ENCODE results near the gene COL4A5.

COL4A5 gene

GRCh38 chrX:108641589-108642272 lies 202.1 kb downstream of the COL4A5 start:
- no peak for DNase-seq (ENCODE audit: low read depth in 3 of 3)

GRCh38 chrX:108642273-108642628 lies 202.6 kb downstream of the COL4A5 start:
- DNase-seq (ENCODE audit: low read depth in 3 of 3), result no peak

GRCh38 chrX:108664701-108665100 lies 225.1 kb downstream of the COL4A5 start:
- no peak for DNase-seq (ENCODE audit: low read depth in 3 of 3)

GRCh38 chrX:108666101-108666500 lies 226.5 kb downstream of the COL4A5 start:
- DNase-seq (ENCODE audit: low read depth in 3 of 3), result no peak

GRCh38 chrX:108671526-108671925 lies 231.9 kb downstream of the COL4A5 start:
- DNase-seq (ENCODE audit: low read depth in 3 of 3), result no peak

- DNase-seq (ENCODE audit: low read depth in 3 of 3), result no peak
These were observed 257.1 kb downstream of the COL4A5 start for GRCh38 chrX:108696690-108697089.

- no peak for DNase-seq (ENCODE audit: low read depth in 3 of 3)
These were observed 259.7 kb downstream of the COL4A5 start for GRCh38 chrX:108699368-108699767.

GRCh38 chrX:108701633-108702032 lies 262.0 kb downstream of the COL4A5 start:
- no peak for DNase-seq (ENCODE audit: low read depth in 3 of 3)

- DNase-seq (ENCODE audit: low read depth in 3 of 3), result no peak
These were observed 262.9 kb downstream of the COL4A5 start for GRCh38 chrX:108702530-108702929.

GRCh38 chrX:108704839-108705238 lies 265.2 kb downstream of the COL4A5 start:
- no peak for DNase-seq (ENCODE audit: low read depth in 3 of 3)

- DNase-seq (ENCODE audit: low read depth in 3 of 3), result no peak
These were observed 273.2 kb downstream of the COL4A5 start for GRCh38 chrX:108712886-108713285.

GRCh38 chrX:108722561-108722960 lies 282.9 kb downstream of the COL4A5 start:
- DNase-seq (ENCODE audit: low read depth in 3 of 3), result no peak

- DNase-seq (ENCODE audit: low read depth in 3 of 3), result no peak
These were observed 287.1 kb downstream of the COL4A5 start for GRCh38 chrX:108726748-108727147.

- no peak for DNase-seq (ENCODE audit: low read depth in 3 of 3)
These were observed 291.5 kb downstream of the COL4A5 start for GRCh38 chrX:108731153-108731552.

- DNase-seq (ENCODE audit: low read depth in 3 of 3), result no peak
These were observed 293.1 kb downstream of the COL4A5 start for GRCh38 chrX:108732630-108733321.

- no peak for DNase-seq (ENCODE audit: low read depth in 3 of 3)
These were observed 294.8 kb downstream of the COL4A5 start for GRCh38 chrX:108734426-108734825.

GRCh38 chrX:108735091-108735678 lies 295.5 kb downstream of the COL4A5 start:
- no peak for DNase-seq (ENCODE audit: low read depth in 3 of 3)

- DNase-seq (ENCODE audit: low read depth in 3 of 3), result no peak
These were observed 296.3 kb downstream of the COL4A5 start for GRCh38 chrX:108735679-108736508.

- no peak for DNase-seq (ENCODE audit: low read depth in 3 of 3)
These were observed 297.2 kb downstream of the COL4A5 start, which contains the start of gene IRS4 for GRCh38 chrX:108736509-108737479. IRS4 (minus strand) TSS chrX:108736563.

GRCh38 chrX:108737754-108738153 lies 298.1 kb downstream of the COL4A5 start:
- no peak for DNase-seq (ENCODE audit: low read depth in 3 of 3)

GRCh38 chrX:108740299-108740774 lies 300.7 kb downstream of the COL4A5 start:
- DNase-seq (ENCODE audit: low read depth in 3 of 3), result no peak

All from stimulated activated CD4-positive, alpha-beta T cell treated with anti-CD3 and anti-CD28 coated beads, TNF-alpha, amount 100 ng/mL, for 24 hours (primary cell).